MV-4-11 (cell line): ENCODE data around the gene DCAF12.

Experiments
- DNase-seq: peaks from one replicate; lab custom pipeline; 2025; lab: John Stamatoyannopoulos, UW

Gene DCAF12

DNA sequence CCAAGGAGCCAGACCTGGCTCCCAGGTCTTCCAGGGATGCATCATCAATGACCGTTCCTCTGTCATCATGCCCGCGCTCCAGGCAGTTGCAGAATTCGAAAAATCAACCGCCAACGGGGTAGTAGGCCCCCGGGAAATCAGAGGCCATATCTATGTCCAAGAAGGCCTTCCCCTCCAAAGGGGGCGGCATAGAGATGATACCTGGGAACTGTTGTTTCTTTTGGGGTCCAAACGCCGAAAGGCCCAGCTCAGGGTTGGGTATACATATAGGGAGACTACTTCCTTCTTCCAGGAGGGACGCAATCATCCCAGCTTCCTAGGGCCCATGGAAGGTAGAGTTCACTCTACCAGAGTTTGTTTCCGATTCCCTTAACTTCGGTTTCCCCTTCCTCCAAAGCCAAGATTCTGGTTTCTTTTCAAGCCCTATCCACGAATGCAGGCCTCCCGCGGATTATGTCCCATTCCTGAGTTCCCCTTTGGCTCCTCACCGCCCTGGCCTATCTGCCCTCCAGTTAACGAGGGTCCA, 754 bp downstream of the DCAF12 start:
- peak; percentile 43 for DNase-seq

GRCh38 chr9:34124926-34125325, 1.6 kb downstream of the DCAF12 start:
- DNase-seq = peak; percentile 74

GRCh38 chr9:34124099-34124498, 2.4 kb downstream of the DCAF12 start:
- peak; percentile 92 for DNase-seq

GRCh38 chr9:34123682-34124081, 2.8 kb downstream of the DCAF12 start:
- DNase-seq = peak; percentile 100

GRCh38 chr9:34121996-34122395, 4.5 kb downstream of the DCAF12 start:
- no peak for DNase-seq

DNA sequence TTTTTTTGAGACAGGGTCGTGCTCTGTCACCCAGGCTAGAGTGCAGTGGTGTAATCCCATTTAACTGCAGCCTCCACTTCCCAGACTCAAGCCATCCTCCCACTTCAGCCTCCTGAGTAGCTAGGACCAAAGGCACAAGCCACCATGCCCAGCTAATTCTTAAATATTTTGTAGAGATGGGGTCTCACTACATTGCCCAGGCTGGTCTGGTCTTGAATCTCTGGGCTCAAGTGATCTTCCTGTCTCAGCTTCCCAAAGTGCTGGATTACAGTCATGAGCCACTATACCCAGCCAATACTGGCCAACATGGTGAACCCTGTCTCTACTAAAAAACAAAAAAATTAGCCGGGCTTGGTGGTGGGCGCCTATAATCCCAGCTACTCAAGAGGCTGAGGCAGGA, 6.8 kb downstream of the DCAF12 start:
- no peak for DNase-seq

GRCh38 chr9:34114436-34114835, 12.1 kb downstream of the DCAF12 start:
- no peak for DNase-seq

DNA sequence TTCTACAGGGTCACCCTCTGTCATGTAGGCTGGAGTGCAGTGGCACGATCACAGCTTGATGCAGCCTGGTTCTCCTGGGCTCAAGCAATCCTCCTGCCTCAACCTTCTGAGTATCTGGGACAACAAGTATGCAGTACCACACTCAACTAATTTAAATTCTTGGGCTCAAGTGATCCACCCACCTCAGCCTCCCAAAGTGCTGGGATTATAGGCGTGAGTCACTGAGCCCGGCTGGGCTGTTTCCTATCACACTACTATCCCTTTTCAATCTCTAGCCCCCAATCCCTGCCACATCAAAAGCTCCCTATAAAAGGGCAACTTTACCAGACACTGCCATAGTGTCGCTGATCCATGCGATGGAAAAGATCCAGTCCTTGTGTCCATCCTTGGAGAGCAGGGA, 20.4 kb downstream of the DCAF12 start:
- DNase-seq = no peak

DNA sequence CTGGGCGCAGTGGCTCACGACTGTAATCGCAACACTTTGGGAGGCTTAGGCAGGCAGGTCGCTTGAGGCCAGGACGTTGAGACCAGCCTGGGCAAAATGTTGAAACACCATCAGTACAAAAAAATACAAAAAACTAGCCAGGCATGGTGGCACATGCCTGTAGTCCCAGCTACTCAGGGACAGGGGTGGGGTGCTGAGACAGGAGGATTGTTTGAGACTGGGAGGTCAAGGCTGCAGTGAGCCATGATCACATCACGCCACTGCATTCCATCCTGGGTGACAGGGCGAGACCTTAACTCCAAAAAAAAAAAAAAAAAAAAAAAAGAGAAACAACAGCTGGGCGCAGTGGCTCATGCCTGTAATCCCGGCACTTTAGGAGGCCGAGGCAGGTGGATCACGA, 23.7 kb downstream of the DCAF12 start:
- no peak for DNase-seq

- DNase-seq = no peak
These were observed 28.2 kb downstream of the DCAF12 start for GRCh38 chr9:34098307-34098706.

DNA sequence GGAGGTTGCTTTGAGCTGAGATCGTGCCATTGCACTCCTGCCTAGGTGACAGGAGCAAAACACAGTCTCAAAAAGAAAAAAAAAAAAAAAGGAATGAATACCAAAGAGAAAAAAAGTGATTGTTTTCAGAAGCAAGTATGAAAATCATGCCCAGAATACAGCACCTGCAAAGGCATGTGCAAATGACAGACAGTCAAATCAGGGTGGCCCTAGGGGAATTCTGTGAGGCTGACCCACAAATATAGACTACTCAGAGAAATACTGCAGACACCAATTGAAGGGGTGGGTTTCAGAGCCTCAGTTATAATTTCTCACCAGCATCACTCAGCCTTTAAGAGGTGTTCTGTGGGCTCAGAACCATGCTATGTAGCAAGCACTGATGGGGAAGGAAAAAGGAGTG, 28.6 kb downstream of the DCAF12 start:
- DNase-seq = no peak

GRCh38 chr9:34096751-34097150, 29.7 kb downstream of the DCAF12 start:
- no peak for DNase-seq

DNA sequence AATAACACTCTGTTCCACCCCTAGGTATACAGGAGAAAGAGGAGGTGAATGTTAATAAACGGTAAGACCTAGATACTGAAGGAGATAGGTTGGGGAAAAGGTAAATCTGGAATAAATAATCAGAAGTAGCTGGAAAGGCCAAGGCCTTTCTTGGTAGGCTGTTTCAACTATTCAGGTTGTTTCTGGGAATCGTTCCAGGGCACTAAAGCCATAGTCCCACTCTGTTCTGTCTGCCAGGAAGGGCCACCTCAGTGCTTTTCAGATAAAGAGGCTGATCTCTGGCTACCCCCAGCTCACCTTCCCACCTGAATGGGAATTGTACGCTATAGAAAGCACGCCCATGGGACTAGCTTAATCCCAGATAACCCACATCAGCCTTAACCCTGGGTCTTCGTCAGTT, 32.9 kb downstream of the DCAF12 start:
- no peak for DNase-seq

DNA sequence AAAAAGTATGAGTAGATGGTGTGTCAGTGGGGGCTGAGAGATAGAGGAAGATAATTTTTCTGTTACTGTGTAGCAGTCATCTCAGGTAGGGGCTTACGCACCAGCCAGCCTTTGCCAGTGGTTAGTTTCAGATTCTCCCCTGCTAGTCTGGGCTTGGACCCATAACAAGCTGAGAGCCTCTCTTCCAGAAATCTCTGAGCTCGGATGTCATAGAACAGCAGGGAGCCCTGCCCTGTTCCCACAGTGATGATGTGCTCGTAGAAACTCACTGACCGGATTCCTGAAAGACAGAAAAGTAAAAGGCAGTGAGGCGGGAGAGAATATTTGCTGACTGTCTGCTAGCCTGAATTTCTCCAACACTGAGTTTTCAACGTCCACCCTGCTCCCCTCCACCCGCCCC, 37.2 kb downstream of the DCAF12 start:
- no peak for DNase-seq

- no peak for DNase-seq
These were observed 39.1 kb downstream of the DCAF12 start for GRCh38 chr9:34087370-34087769.

DNA sequence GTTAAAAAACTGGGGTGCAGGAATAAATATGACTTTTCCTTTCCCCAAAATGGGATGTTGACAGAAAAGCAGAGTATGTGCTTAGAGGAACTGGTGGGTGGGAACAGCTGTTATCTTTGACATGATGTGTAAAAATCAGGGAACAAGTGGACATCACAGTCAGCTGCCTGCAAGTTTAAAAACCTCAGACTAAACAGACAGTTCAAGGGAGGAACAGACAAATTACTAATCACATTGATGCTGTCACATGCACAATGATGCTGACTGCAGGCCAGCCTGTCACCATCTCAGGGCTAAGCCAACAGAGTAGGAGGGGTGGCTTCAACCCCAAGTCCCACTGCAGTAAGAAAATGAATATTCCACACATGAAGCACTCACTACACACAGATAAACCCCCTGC, 39.6 kb downstream of the DCAF12 start:
- no peak for DNase-seq

- no peak for DNase-seq
These were observed 40.7 kb downstream of the DCAF12 start for GRCh38 chr9:34085581-34086500.

DNA sequence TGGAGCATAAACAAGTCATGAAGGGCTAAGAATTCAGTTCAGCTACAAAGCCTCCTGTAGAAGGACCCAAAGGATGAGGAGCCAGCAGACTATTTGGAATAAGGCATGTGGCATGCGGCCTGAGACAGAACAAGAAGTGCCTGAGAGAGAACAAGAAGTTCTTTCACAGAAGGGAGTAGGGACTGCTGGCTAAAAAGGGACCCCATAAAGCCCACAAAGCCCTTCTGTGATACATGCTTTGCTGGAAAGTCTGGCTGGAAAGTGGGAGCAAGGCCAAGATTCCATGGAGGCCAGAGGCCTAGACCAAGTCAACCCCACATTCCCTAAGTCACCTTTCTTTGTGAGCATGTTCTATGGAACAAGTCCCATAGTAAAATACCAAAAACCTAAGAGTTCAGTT, 41.9 kb downstream of the DCAF12 start:
- DNase-seq = no peak

DNA sequence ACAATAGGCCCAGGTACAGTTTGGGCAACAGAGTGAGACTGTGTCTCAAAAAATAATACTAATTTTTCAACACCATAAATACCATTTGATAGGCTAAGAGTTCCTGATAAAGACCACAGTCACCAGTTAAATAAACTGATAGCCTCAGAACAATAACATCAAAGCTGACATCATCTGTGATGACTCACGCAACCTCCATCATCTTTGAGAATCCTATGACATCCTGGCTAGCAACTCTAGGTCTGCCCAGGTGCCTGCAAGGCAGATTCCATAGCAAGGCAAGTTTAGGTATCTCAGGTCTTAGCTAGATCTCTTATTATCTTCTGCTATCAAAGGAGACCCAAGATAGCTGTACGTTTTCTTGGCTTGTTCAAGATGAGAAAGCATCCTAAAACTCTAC, 47.3 kb downstream of the DCAF12 start:
- no peak for DNase-seq

DNA sequence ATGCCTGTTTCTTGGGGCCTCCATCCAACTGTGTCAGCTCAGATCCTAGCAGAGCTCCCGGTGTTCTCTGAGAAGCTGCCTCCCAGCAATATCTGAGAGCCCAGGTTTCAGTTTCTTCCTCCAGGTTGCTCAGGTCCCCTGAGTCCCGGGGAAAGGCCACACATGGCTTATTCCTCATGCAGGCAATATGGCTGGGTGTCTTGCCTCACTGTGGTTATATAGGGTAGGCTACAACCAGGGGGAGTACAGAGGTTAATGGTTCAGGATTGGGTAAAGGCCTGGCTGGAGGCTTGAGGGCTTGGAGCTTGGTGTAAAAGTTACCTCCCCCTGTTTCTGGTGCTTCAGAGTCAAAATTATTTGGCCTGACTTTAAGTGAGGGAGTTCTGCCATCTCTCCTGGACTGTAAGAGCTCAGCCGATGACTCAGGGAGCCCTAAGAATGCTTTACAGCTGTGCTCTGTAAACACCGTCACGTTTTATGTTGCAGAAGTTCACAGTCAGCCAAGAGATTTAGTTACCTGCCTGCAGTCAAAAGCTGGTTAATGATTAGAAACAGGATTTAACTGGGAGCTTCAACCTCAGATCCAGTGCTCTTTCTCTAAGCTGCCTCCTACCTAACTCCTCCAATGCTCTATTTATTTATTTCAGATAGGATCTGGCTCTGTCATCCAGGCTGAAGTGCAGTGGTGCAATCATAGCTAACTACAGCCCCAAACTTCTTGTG, 53.5 kb downstream of the DCAF12 start:
- DNase-seq = no peak

- DNase-seq = no peak
These were observed 54.1 kb downstream of the DCAF12 start for GRCh38 chr9:34072410-34072809.

GRCh38 chr9:34070606-34071324, 55.7 kb downstream of the DCAF12 start:
- no peak for DNase-seq
